Activated gamma-delta T cell treated with Interleukin-2 at 50 U/mL for 16 hours (primary cell): ENCODE measurements around the gene PODNL1.

ENCODE experiments used
- DNase-seq: peaks from one replicate; pipeline ENCODE4 v3.0.0-alpha.2; 2020

Gene PODNL1

GRCh38 chr19:13956365-13956744, 18.1 kb upstream of the PODNL1 start:
- no peak for DNase-seq

GRCh38 chr19:13955662-13956364, 17.6 kb upstream of the PODNL1 start:
- no peak for DNase-seq

GRCh38 chr19:13954185-13954584, 16.0 kb upstream of the PODNL1 start:
- no peak for DNase-seq

- DNase-seq: no peak
Measured at GRCh38 chr19:13952931-13953531, 14.8 kb upstream of the PODNL1 start.

- DNase-seq: peak; percentile 99
Measured at GRCh38 chr19:13952154-13952930, 14.1 kb upstream of the PODNL1 start, which contains the start of gene DCAF15. Gene DCAF15, plus strand, starts transcription at chr19:13952509. Its CDS starts 4 bp downstream, at chr19:13952513.

- no peak for DNase-seq
Measured at GRCh38 chr19:13951799-13952153, 13.6 kb upstream of the PODNL1 start.

- DNase-seq: no peak
Measured at GRCh38 chr19:13951043-13951442, 12.8 kb upstream of the PODNL1 start.

GRCh38 chr19:13946414-13946813, 8.2 kb upstream of the PODNL1 start:
- no peak for DNase-seq

- no peak for DNase-seq
Measured at GRCh38 chr19:13942023-13942684, 3.9 kb upstream of the PODNL1 start.

- no peak for DNase-seq
Measured at GRCh38 chr19:13937479-13938300, 527 bp downstream of the PODNL1 start.

GRCh38 chr19:13935765-13936510, 2.3 kb downstream of the PODNL1 start:
- no peak for DNase-seq

- no peak for DNase-seq
Measured at GRCh38 chr19:13934785-13935109, 3.5 kb downstream of the PODNL1 start.

GRCh38 chr19:13932911-13933393, 5.3 kb downstream of the PODNL1 start:
- no peak for DNase-seq

GRCh38 chr19:13932149-13932637, 6.0 kb downstream of the PODNL1 start:
- no peak for DNase-seq

GRCh38 chr19:13931391-13932148, 6.6 kb downstream of the PODNL1 start:
- DNase-seq: no peak

- DNase-seq: no peak
Measured at GRCh38 chr19:13930402-13930801, 7.8 kb downstream of the PODNL1 start.

- no peak for DNase-seq
Measured at GRCh38 chr19:13929956-13930355, 8.3 kb downstream of the PODNL1 start.

- DNase-seq: no peak
Measured at GRCh38 chr19:13929340-13929739, 8.9 kb downstream of the PODNL1 start.

GRCh38 chr19:13926715-13927114, 11.5 kb downstream of the PODNL1 start:
- DNase-seq: no peak

- DNase-seq: no peak
Measured at GRCh38 chr19:13926010-13926409, 12.2 kb downstream of the PODNL1 start.
